WTC11 (cell line): Measurements from ENCODE around the gene CD79A.
"Not testable (repeated sequence)": the region's sequence is repeated elsewhere in the genome, so short reads cannot be mapped to it uniquely, and the experiment has no call there.

Source experiments
- CREB1 ChIP-seq: sonication (generic); formaldehyde crosslinking; IDR thresholded peaks from 2 replicates; pipeline ENCODE4 v1.8.0; 2023; ENCODE audit warnings: mild to moderate bottlenecking, missing genetic modification reagents
- E2F1 ChIP-seq: sonication (generic); formaldehyde crosslinking; IDR thresholded peaks from 2 replicates; pipeline ENCODE4 v1.8.0; 2022; ENCODE audit warnings: mild to moderate bottlenecking, missing genetic modification reagents
- FOXJ3 ChIP-seq: sonication (generic); formaldehyde crosslinking; IDR thresholded peaks from 2 replicates; pipeline ENCODE4 v1.9.0; 2021; ENCODE audit warnings: missing genetic modification reagents, mild to moderate bottlenecking, borderline replicate concordance
- PRRX2 ChIP-seq: fragments of 250-450 bp; sonication (Bioruptor Pico); IDR thresholded peaks from 2 replicates; pipeline ENCODE4 v1.8.0; 2021; ENCODE audit warnings: mild to moderate bottlenecking
- ZNF512 ChIP-seq: sonication (generic); formaldehyde crosslinking; IDR thresholded peaks from 2 replicates; pipeline ENCODE4 v1.8.1; 2022; ENCODE audit warnings: missing genetic modification reagents, borderline replicate concordance
- TF ChIP-seq, protein P1 (sequence below): fragments of 200-600 bp; IDR thresholded peaks from 2 replicates; pipeline ENCODE4 v1.8.0; 2022; ENCODE audit warnings: antibody characterized with exemption
- TF ChIP-seq, protein P2 (sequence below): sonication (generic); formaldehyde crosslinking; IDR thresholded peaks from 2 replicates; pipeline ENCODE4 v1.8.0; 2022; ENCODE audit warnings: mild to moderate bottlenecking, missing genetic modification reagents

- TF ChIP-seq, protein P1, sequence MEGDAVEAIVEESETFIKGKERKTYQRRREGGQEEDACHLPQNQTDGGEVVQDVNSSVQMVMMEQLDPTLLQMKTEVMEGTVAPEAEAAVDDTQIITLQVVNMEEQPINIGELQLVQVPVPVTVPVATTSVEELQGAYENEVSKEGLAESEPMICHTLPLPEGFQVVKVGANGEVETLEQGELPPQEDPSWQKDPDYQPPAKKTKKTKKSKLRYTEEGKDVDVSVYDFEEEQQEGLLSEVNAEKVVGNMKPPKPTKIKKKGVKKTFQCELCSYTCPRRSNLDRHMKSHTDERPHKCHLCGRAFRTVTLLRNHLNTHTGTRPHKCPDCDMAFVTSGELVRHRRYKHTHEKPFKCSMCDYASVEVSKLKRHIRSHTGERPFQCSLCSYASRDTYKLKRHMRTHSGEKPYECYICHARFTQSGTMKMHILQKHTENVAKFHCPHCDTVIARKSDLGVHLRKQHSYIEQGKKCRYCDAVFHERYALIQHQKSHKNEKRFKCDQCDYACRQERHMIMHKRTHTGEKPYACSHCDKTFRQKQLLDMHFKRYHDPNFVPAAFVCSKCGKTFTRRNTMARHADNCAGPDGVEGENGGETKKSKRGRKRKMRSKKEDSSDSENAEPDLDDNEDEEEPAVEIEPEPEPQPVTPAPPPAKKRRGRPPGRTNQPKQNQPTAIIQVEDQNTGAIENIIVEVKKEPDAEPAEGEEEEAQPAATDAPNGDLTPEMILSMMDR: not testable (repeated sequence)
- TF ChIP-seq PRRX2 (CRISPR knock-in tag); FOXJ3 (CRISPR knock-in tag); E2F1 (CRISPR knock-in tag); ZNF512; CREB1 (CRISPR knock-in tag): not testable (repeated sequence)
- TF ChIP-seq, protein P2, sequence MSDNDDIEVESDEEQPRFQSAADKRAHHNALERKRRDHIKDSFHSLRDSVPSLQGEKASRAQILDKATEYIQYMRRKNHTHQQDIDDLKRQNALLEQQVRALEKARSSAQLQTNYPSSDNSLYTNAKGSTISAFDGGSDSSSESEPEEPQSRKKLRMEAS (CRISPR knock-in tag): not testable (repeated sequence)
Measured at GRCh38 chr19:41914424-41914834, 37.4 kb downstream of the CD79A start.
